ENCODE data around the gene EML6. TPM values are rescaled to one million over a fixed set of nuclear protein-coding genes. Genes with fewer than 3 reads are reported as not detected.

The EML6 gene
- total RNA-seq, 1 donor from 2014 or later = 1.1 TPM

DNA sequence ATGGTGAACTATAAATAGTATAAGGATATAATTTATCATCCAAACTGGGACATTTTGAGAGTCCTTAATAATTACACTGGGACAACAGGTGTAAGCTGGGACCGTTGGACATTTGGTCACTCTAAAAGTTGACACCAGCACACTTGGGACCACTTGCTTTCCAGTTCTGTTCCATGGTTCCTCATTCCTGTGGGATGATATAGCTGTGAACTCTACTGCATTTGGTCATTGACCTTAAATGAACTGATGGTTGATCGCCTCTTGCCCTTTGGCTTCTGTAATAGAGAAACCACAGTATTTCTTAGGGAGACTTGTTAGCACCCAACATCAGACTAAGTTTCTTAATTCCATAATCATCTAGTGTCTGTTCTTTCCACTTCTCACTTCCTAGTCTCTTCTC, 46.7 kb downstream of the EML6 start:
- no peak for DNase-seq (ENCODE audit: extremely low spot score, unreplicated experiment)
- no peak overlapping the region for H3K4me3 Mint-ChIP-seq (ENCODE audit: unreplicated experiment)
- H3K4me1 Mint-ChIP-seq (ENCODE audit: unreplicated experiment) = peaks cover 11% of the 10 kb centered on the region
- H3K27ac Mint-ChIP-seq (ENCODE audit: unreplicated experiment) = no peak overlapping the region
- H3K9me3 Mint-ChIP-seq (ENCODE audit: unreplicated experiment) = peaks cover 1% of the 10 kb centered on the region
- TF ChIP-seq, protein P1, sequence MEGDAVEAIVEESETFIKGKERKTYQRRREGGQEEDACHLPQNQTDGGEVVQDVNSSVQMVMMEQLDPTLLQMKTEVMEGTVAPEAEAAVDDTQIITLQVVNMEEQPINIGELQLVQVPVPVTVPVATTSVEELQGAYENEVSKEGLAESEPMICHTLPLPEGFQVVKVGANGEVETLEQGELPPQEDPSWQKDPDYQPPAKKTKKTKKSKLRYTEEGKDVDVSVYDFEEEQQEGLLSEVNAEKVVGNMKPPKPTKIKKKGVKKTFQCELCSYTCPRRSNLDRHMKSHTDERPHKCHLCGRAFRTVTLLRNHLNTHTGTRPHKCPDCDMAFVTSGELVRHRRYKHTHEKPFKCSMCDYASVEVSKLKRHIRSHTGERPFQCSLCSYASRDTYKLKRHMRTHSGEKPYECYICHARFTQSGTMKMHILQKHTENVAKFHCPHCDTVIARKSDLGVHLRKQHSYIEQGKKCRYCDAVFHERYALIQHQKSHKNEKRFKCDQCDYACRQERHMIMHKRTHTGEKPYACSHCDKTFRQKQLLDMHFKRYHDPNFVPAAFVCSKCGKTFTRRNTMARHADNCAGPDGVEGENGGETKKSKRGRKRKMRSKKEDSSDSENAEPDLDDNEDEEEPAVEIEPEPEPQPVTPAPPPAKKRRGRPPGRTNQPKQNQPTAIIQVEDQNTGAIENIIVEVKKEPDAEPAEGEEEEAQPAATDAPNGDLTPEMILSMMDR (IDR thresholded peaks at IDR 0.05) = no peak
- no peaks in the 10 kb centered on the region for H3K36me3 Mint-ChIP-seq (ENCODE audit: unreplicated experiment)
- H3K27me3 Mint-ChIP-seq (ENCODE audit: unreplicated experiment) = peaks cover 2% of the 10 kb centered on the region

DNA sequence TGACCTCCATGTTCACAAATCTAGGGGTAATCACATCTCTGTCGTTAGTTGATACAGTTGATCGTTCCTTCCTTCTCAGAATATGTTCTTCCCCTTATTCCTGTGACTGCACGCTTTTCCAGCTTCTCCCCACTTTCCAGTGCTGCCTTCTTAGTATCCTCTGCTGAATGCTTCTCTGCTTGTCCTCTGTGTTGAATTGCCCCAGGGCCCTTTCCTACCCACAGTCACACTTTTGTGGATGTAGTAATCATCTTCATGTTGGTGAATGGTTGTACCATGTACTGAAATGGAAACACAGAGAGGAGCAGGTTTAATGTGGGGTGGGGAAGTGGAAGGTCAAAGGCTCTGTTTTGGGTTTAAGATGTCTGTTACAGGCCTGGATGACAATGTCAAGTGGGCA, 47.2 kb downstream of the EML6 start:
- Mint-ChIP-seq H3K4me3 (ENCODE audit: unreplicated experiment) (no peak overlapping the region), H3K9me3 (ENCODE audit: unreplicated experiment) (peaks cover 5% of the 10 kb centered on the region), H3K27ac (ENCODE audit: unreplicated experiment) (no peak overlapping the region), H3K4me1 (ENCODE audit: unreplicated experiment) (peaks cover 11% of the 10 kb centered on the region), H3K27me3 (ENCODE audit: unreplicated experiment) (peaks cover 2% of the 10 kb centered on the region), H3K36me3 (ENCODE audit: unreplicated experiment) (no peaks in the 10 kb centered on the region)
- no peak for DNase-seq (ENCODE audit: extremely low spot score, unreplicated experiment)
- TF ChIP-seq, protein P1 (IDR thresholded peaks at IDR 0.05) = no peak

DNA sequence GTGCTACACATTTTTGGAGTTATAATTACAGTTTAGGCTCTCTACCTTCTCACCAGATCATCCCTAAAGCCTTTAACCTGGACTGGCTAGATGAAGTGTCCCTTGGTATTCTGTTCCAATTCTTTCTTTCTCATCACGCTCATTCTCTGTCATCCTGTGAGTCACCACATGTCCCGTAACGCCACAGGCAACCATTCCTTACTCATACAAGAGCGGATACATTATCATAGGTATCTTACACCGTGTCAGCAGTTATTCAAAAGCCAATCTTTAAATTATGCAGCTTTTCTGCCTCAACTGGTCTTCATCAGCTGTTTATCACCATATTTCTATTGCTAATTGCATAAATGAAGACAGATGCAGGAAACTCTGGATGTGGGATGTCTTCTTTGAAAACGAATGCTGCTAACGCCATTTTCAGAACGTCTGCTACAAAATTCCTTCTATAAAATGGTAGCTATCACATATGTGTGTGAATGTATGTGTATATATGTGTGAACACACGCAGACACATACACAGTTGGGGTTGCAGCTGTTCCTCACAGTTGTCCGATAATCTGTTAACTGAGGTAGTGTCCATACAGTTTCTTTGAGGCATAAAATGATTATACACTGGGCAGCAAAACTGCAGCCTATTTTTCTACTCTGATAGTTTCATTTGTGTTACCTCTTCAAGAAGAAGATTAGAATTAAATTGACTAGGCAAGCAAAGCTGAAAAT, 47.9 kb downstream of the EML6 start:
- H3K36me3 Mint-ChIP-seq (ENCODE audit: unreplicated experiment) = no peaks in the 10 kb centered on the region
- peaks cover 11% of the 10 kb centered on the region for H3K4me1 Mint-ChIP-seq (ENCODE audit: unreplicated experiment)
- H3K27ac Mint-ChIP-seq (ENCODE audit: unreplicated experiment) = no peak overlapping the region
- TF ChIP-seq, protein P1 (IDR thresholded peaks at IDR 0.05) = no peak
- no peaks in the 10 kb centered on the region for H3K27me3 Mint-ChIP-seq (ENCODE audit: unreplicated experiment)
- DNase-seq (ENCODE audit: extremely low spot score, unreplicated experiment) = no peak
- H3K4me3 Mint-ChIP-seq (ENCODE audit: unreplicated experiment) = no peak overlapping the region
- peaks cover 10% of the 10 kb centered on the region for H3K9me3 Mint-ChIP-seq (ENCODE audit: unreplicated experiment)

DNA sequence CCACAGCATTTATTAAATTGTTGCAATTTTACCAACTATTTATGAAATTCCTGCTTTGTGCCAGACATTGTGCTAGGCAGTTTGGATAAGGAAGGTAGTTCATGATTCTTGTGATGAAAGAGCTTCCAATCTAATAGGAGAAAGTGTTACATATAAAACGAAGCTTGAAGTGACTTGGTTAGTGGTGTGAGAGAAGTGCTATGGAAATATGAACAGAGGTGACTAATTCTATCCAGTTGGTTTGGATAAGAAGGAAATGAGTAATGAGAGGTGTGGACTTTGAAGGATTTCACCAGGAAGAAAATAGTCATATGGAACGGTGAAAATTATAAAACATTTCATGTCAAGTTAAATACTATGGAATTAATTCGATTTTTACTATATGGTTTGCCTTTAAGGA, 48.6 kb downstream of the EML6 start:
- no peak overlapping the region for H3K4me3 Mint-ChIP-seq (ENCODE audit: unreplicated experiment)
- DNase-seq (ENCODE audit: extremely low spot score, unreplicated experiment) = no peak
- no peaks in the 10 kb centered on the region for H3K36me3 Mint-ChIP-seq (ENCODE audit: unreplicated experiment)

DNA sequence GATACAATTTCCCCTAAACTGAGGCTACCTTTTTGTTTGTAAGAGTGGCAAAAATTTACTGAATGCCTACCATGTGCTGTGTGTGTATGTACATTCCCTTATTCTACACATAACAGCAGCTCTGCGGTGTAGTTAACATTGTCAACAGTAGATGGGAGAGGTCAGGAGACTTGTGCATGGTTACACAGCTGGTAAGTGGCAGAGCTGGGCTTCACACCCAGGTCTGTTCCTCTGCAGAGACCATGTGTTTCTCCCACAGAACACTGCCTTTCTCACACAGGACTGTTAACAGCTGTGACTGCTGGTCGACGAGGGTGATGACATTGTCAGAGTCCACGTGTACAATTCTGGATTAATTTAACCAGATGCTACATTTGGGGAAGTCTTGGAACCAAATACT, 49.1 kb downstream of the EML6 start:
- Mint-ChIP-seq H3K4me1 (ENCODE audit: unreplicated experiment) (peaks cover 11% of the 10 kb centered on the region), H3K4me3 (ENCODE audit: unreplicated experiment) (no peak overlapping the region), H3K27me3 (ENCODE audit: unreplicated experiment) (no peaks in the 10 kb centered on the region), H3K27ac (ENCODE audit: unreplicated experiment) (no peak overlapping the region), H3K9me3 (ENCODE audit: unreplicated experiment) (peaks cover 11% of the 10 kb centered on the region), H3K36me3 (ENCODE audit: unreplicated experiment) (no peaks in the 10 kb centered on the region)
- TF ChIP-seq, protein P1 (IDR thresholded peaks at IDR 0.05) = no peak
- no peak for DNase-seq (ENCODE audit: extremely low spot score, unreplicated experiment)

More for the DNA sequence above, 48.6 kb downstream of the EML6 start:
- TF ChIP-seq, protein P1 (IDR thresholded peaks at IDR 0.05) = no peak
- Mint-ChIP-seq H3K27ac (ENCODE audit: unreplicated experiment) (no peak overlapping the region), H3K9me3 (ENCODE audit: unreplicated experiment) (peaks cover 11% of the 10 kb centered on the region), H3K4me1 (ENCODE audit: unreplicated experiment) (peaks cover 11% of the 10 kb centered on the region), H3K27me3 (ENCODE audit: unreplicated experiment) (no peaks in the 10 kb centered on the region)
